Activated naive CD4-positive, alpha-beta T cell treated with anti-CD3 and anti-CD28 coated beads, Interleukin-2, amount 50 U/mL, for 72 hours (primary cell): Measurements from ENCODE around the gene KCTD20. TPM values are rescaled to one million over a fixed set of nuclear protein-coding genes. Genes with fewer than 3 reads are reported as not detected.

Experiments
- ATAC-seq, 2 donors: fragments of 150-1000 bp; cut with Tn5 transposase; 2 replicates each; pipeline ENCODE4 v1.10.0; 2021; ENCODE audit warnings: mild to moderate bottlenecking in 2 of 2, moderate library complexity in 2 of 2
- DNase-seq, 2 donors: peaks; one replicate each; pipeline ENCODE4 v3.0.0; 2021 to 2022; ENCODE audit warnings: low spot score in 2 of 2
- H3K27ac Mint-ChIP-seq, 2 donors: one replicate each; pipeline ENCODE4 v1.8.0; 2022; ENCODE audit warnings: mild to moderate bottlenecking in 2 of 2, mixed read lengths in 2 of 2
- H3K36me3 Mint-ChIP-seq, 2 donors: one replicate each; pipeline ENCODE4 v1.8.0; 2022; ENCODE audit warnings: mixed read lengths in 2 of 2
- H3K9me3 Mint-ChIP-seq, 2 donors: one replicate each; pipeline ENCODE4 v1.8.0; 2022; ENCODE audit warnings: mixed read lengths in 2 of 2
- total RNA-seq, 2 donors: library from RNA; stranded (reverse); gene quantifications; one replicate each; pipeline ENCODE4 v1.2.3, GENCODE V29; 2022

KCTD20 gene
- total RNA-seq, 2 donors from 2014 or later, result 28.9 to 54.8 TPM

DNA sequence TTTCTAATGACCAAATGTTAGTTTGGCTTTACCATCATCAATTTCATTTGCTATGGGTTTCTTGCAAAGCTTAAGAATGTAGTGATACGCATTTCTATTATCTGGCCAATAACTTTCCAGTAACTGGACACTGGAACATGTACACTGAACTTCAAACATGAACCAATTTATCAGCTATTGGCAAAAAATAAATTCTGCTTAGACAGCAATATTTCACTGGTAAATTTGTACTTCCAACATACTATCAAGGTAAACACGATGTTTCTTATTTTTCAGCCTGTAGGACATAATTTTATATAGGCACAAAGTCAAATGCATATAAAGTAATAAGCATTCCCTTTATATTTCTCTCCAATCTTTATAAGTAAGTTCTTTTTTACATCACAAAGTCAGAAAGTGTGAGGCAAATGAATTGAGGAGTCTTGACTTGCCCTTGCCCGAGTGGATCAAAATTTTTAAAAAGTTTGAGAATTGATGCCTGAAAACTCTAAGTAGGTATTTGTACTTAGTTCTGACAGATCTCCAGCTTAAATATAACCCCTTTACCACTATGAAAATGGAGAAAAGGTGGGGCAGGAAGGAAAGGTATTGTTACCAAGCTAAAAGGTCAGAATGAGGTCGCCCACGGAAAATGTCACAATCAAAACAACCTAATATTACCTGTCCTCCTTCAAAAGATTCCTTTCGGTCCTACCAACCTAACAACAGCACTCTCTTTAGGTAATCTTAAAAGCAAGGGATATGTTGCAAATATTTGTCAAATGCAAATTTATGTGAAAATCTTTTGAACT lies 63.1 kb downstream of the KCTD20 start:
- ATAC-seq (peak in 1 of 2 donors; percentile 31), DNase-seq (no peak)
- H3K9me3 Mint-ChIP-seq, result no peaks in the 10 kb centered on the region
- peak overlapping the region; percentile 33 to 79 for H3K27ac Mint-ChIP-seq
- H3K36me3 Mint-ChIP-seq, result peaks cover 6 to 45% of the 10 kb centered on the region in 2 donors

DNA sequence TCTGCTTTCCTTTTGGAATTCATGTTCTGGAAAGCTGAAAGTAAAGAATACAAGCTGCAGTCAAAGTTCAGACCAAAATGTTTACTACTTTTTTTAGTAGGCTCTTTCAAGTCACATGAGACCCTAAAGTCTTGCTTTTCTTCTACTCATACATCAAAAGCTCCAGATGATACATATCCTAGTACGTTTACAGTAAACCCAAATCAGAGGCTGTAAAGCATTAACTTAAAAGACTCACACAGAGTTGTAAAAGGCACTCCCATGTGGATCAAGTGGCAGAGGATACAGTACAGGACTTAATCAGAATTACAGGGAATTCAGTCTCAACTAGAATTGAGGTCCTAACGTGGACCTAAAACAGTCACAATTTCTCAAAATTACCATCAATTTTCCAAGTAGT lies 63.8 kb downstream of the KCTD20 start:
- DNase-seq (no peak), ATAC-seq (peak; percentile 38 to 56)
- peaks cover 6 to 51% of the 10 kb centered on the region in 2 donors for H3K36me3 Mint-ChIP-seq
- H3K9me3 Mint-ChIP-seq, result no peaks in the 10 kb centered on the region
- H3K27ac Mint-ChIP-seq, result peak overlapping the region in 1 of 2 donors; percentile 33

GRCh38 chr6:36508532-36508931 lies 65.7 kb downstream of the KCTD20 start:
- Mint-ChIP-seq H3K27ac (no peak overlapping the region), H3K9me3 (no peaks in the 10 kb centered on the region), H3K36me3 (peaks cover 6 to 60% of the 10 kb centered on the region in 2 donors)
- ATAC-seq (no peak), DNase-seq (no peak)

GRCh38 chr6:36510365-36510764 lies 67.6 kb downstream of the KCTD20 start:
- no peak for ATAC-seq
- no peak for DNase-seq
- Mint-ChIP-seq H3K27ac (peak overlapping the region in 1 of 2 donors; percentile 68), H3K9me3 (no peaks in the 10 kb centered on the region), H3K36me3 (peaks cover 3 to 69% of the 10 kb centered on the region in 2 donors)

DNA sequence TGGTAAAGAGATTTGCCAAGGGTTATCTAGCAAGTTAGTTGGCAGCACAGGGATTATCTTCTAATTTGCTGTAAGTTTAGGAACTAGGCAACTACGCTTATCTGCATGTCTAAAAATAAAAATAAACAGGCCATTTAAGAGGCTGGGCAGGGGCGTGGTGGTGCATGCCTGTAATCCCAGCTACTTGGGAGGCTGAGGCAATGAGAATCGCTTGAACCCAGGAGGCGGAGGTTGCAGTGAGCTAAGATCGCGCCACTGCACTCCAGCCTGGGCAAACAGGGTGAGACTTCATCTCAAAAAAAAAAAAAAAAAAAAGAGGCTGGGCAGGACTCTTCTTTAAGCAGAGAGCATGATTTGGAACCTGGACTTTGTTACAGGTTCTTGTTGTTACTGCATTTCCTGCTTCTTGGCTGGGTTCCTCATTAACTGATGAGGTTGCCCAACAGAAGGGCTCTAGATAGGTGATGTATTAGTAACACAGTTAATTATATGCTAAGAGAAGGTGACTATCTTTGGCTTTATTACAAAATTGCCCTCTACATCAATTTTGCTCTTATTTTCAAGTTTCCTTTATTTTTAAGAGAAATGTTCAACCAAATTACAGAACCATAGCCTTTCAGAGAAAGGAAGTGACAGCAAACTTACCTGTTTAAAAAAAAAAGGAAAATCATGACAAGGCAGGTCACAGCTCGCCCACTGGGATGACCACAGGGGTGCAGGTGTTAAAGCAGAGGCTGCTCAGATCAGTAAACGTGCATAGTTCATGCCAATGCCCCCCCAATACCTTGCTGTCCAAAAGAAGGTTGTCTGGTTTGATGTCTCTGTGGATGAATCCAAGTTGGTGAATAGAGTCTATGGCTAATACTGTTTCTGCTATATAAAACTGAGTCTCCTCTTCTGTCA lies 72.0 kb downstream of the KCTD20 start:
- H3K9me3 Mint-ChIP-seq, result no peaks in the 10 kb centered on the region
- no peak for ATAC-seq
- H3K27ac Mint-ChIP-seq, result peak overlapping the region in 1 of 2 donors; percentile 92
- DNase-seq, result no peak
- H3K36me3 Mint-ChIP-seq, result peaks cover 0 to 54% of the 10 kb centered on the region in 2 donors

DNA sequence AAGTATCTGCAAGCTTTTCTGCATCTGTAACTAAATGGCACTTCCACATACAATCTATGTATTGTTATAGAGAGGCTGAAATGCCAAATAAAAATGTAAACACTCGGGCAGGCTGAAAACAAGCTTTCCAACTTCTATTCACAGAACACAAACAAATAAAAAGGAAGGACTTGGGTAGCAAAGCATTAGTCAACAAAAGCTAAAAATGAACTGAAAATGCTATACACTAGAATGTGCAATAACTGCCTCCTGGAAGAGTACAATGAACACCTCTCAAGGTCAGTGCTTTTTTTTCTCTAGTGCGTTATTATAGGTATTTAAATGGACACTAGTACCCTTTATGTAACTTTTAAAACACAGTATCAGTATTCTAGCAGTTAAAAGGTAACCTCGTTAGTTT lies 73.0 kb downstream of the KCTD20 start:
- no peak for DNase-seq
- no peak for ATAC-seq
- no peak overlapping the region for H3K27ac Mint-ChIP-seq
- peaks cover 0 to 54% of the 10 kb centered on the region in 2 donors for H3K36me3 Mint-ChIP-seq
- H3K9me3 Mint-ChIP-seq, result no peaks in the 10 kb centered on the region

DNA sequence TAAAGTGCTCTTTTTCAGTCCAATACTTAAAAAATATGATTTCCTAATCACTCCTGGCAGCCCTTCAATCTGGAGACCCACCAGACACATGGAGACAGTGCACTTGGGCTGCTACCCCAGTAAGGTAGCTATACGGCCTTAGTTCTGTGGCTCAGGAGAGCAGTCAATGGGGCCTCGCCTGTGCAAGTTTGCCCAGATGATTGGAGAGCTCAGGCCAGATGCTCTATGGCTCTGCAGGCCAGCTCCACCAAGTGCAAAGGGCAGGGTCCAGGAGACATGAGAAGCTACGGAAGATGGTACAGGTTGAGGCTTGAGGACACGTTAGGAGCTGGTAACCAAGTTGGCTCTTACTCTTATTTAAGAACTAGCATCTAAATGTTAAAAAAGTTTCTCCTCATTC lies 73.8 kb downstream of the KCTD20 start:
- ATAC-seq (no peak), DNase-seq (no peak)
- H3K36me3 Mint-ChIP-seq, result peaks cover 0 to 48% of the 10 kb centered on the region in 2 donors
- H3K9me3 Mint-ChIP-seq, result no peaks in the 10 kb centered on the region
- H3K27ac Mint-ChIP-seq, result peak overlapping the region in 1 of 2 donors; percentile 68

DNA sequence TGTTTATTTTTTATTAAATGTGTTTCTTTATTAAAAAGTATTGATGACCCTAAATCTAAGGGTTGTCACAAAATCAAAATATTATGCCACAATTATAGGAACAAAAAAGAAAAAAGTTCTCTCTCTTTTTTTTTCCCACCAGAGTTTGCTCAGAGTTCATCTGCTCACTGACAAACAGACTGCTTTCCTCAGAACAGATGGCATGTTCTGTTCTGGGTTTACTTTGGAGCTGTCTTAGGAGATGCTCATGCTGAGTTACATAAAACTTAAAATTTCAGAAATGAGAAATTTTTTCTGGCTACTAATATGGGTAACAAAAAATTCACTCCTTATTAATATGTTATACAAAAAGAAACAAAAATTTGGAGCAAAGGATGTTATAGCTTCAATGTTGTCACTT lies 74.2 kb downstream of the KCTD20 start:
- no peaks in the 10 kb centered on the region for H3K9me3 Mint-ChIP-seq
- DNase-seq (no peak), ATAC-seq (no peak)
- no peak overlapping the region for H3K27ac Mint-ChIP-seq
- peaks cover 0 to 44% of the 10 kb centered on the region in 2 donors for H3K36me3 Mint-ChIP-seq

DNA sequence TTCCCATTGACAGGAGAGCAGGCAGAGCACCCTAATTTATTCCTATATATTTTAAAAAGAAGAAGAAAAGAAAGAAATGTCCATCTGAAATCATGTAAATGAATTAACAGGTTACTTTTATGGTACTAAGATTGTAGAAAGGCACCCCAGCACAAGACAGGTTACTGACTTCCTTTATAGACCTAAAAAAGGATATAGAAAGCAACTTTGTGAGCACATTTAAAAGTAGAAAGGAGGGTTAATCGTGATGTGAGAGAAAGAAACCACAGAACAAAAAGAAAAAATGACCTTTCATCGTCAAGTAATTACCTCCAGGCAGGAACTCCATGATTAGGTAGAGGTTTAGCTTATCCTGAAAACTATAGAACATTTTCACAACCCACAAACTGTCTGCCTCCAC lies 74.6 kb downstream of the KCTD20 start:
- DNase-seq (no peak), ATAC-seq (no peak)
- Mint-ChIP-seq H3K36me3 (peaks cover 0 to 39% of the 10 kb centered on the region in 2 donors), H3K27ac (no peak overlapping the region), H3K9me3 (no peaks in the 10 kb centered on the region)

DNA sequence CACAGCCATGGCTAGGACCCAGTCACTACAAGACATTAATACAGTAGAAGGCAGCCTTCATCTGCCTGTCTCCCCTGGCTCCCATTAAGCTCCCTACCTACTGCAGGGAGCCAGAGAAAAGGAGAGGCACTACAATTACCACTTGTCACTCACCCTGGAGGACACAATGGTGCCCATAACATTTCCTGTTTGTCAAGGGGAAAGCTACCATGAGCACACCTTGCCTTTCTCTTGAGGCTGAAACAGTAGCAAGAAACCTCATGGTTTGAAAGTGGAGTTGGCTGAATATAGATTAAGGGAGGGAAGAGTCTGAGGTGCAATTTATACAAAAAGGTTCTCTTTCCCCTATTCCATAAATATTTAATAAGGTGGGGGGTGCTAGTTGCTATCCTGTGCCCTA lies 76.6 kb downstream of the KCTD20 start:
- no peaks in the 10 kb centered on the region for H3K9me3 Mint-ChIP-seq
- DNase-seq (no peak), ATAC-seq (no peak)
- peaks cover 8 to 35% of the 10 kb centered on the region in 2 donors for H3K36me3 Mint-ChIP-seq
- H3K27ac Mint-ChIP-seq, result no peak overlapping the region

- ATAC-seq, result no peak
- peaks cover 8 to 19% of the 10 kb centered on the region in 2 donors for H3K36me3 Mint-ChIP-seq
- H3K9me3 Mint-ChIP-seq, result no peaks in the 10 kb centered on the region
Measured at GRCh38 chr6:36523451-36523850, 80.7 kb downstream of the KCTD20 start.

DNA sequence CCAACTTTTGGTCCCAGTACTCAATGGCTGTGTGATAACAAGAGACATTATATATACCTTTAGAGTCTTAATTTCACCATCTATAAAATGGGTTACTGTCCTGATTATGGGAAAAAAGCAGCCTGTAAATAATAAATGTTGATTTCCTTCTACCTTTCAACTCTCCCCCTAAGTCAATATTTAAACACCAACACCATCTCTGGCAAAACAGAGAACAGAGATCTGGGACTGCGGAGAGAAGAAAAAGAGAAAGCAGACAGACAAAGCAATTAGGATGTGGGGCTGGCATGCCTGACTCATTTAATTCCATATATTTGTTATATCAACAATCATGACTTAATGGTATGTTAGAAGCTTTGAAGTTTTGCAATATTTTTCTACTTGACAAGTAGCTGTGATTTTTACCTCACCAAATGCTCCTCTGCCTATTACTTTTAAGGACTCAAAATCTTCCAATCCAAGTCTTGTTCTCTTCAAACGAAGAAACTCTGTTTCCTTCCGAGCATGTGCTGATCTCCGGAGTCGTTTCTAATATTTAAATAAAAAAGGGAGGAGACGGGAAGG lies 81.2 kb downstream of the KCTD20 start:
- Mint-ChIP-seq H3K27ac (no peak overlapping the region), H3K36me3 (peaks cover 8 to 13% of the 10 kb centered on the region in 2 donors), H3K9me3 (no peaks in the 10 kb centered on the region)
- DNase-seq, result no peak
- ATAC-seq, result no peak

More at GRCh38 chr6:36523451-36523850, 80.7 kb downstream of the KCTD20 start:
- H3K27ac Mint-ChIP-seq, result peak overlapping the region in 1 of 2 donors; percentile 35
- DNase-seq, result no peak

GRCh38 chr6:36524871-36525270 lies 82.1 kb downstream of the KCTD20 start:
- Mint-ChIP-seq H3K36me3 (peaks cover 8 to 10% of the 10 kb centered on the region in 2 donors), H3K27ac (no peak overlapping the region)
- ATAC-seq, result no peak

GRCh38 chr6:36525346-36525745 lies 82.5 kb downstream of the KCTD20 start:
- peaks cover 5 to 8% of the 10 kb centered on the region in 2 donors for H3K36me3 Mint-ChIP-seq
- H3K27ac Mint-ChIP-seq, result peak overlapping the region in 1 of 2 donors; percentile 17
- ATAC-seq (no peak), DNase-seq (no peak)
- H3K9me3 Mint-ChIP-seq, result no peaks in the 10 kb centered on the region

More at GRCh38 chr6:36524871-36525270, 82.1 kb downstream of the KCTD20 start:
- DNase-seq, result no peak
- H3K9me3 Mint-ChIP-seq, result no peaks in the 10 kb centered on the region

GRCh38 chr6:36526066-36526465 lies 83.3 kb downstream of the KCTD20 start:
- Mint-ChIP-seq H3K27ac (peak overlapping the region in 1 of 2 donors; percentile 85), H3K9me3 (no peaks in the 10 kb centered on the region), H3K36me3 (peaks cover 0 to 8% of the 10 kb centered on the region in 2 donors)
- DNase-seq (no peak), ATAC-seq (no peak)

DNA sequence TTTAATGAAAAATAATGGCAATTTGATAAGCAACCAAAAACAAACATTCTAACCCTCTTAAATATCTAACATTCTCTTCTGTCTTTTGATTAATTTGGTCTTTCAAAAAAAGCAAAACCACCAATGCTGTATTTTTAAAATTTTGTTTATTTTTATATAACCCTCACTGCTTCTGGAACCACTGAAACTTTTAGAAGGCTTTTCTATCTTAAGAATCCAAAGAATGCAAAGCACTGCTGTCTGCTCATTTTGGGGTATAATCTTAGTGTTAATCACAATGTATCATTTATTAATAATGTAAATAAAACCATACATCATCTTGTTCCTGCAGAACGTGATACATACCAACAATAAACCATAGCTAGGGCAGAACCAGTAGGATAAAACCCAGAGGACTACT lies 90.5 kb downstream of the KCTD20 start:
- Mint-ChIP-seq H3K27ac (no peak overlapping the region), H3K9me3 (no peaks in the 10 kb centered on the region), H3K36me3 (peaks cover 0 to 44% of the 10 kb centered on the region in 2 donors)
- DNase-seq, result no peak
- no peak for ATAC-seq
